Measurements from ENCODE around the gene AGBL4. TPM values are rescaled to one million over a fixed set of nuclear protein-coding genes. Genes with fewer than 3 reads are reported as not detected.

The AGBL4 gene
- total and polyA plus RNA-seq, 2 of the 4 experiments (the other 2 are of a cell fraction): not detected

DNA sequence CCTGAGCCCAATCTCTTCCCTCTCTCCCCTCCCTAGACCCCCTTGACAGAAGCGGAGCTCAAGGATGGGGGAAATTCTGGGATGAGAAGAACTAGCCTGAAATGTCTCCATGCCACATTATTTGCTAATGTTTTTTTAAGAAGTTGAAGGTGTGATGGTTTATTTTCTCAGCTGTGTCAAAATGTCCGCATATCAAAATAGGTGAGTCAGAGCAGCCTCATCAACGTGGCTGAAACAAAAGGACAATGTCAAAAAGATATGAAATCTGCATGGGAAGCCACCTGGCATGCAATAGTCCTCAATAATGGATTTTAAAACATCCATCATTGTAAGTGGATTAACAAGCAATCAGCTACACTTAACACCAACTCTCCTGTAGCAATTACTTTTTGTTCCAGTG is 1348.5 kb downstream of the AGBL4 start:
- Histone ChIP-seq H2AK9ac (replicated peaks; ENCODE audit: low read depth, low read length, poor library complexity) (no peak overlapping the region), H3K4me2 (ENCODE audit: low read depth, low read length) (no peak overlapping the region), H4K20me1 (ENCODE audit: insufficient read depth, low read length) (no peaks in the 10 kb centered on the region), H3K9me1 (ENCODE audit: insufficient read depth, low read length) (no peaks in the 10 kb centered on the region), H3K9ac (ENCODE audit: low read depth, low read length) (no peak overlapping the region), H3K9me3 (ENCODE audit: control insufficient read depth, insufficient read depth, low read length) (no peaks in the 10 kb centered on the region), H4K91ac (ENCODE audit: insufficient read depth, low read depth, low read length) (no peak overlapping the region), H3K18ac (ENCODE audit: low read depth, low read length) (no peak overlapping the region), H3K79me1 (ENCODE audit: low read depth in 1 of 2, low read length in 2 of 2) (no peaks in the 10 kb centered on the region), H2AFZ (replicated peaks; ENCODE audit: low read length, poor library complexity) (no peak overlapping the region), H3K36me3 (ENCODE audit: control insufficient read depth, insufficient read depth, low read length) (no peaks in the 10 kb centered on the region), H4K5ac (ENCODE audit: low read depth, low read length) (no peak overlapping the region), H2AK5ac (ENCODE audit: low read depth, low read length) (no peak overlapping the region), H2BK15ac (ENCODE audit: low read depth, low read length) (no peak overlapping the region), H2BK5ac (ENCODE audit: low read depth, low read length, poor library complexity, severe bottlenecking) (no peak overlapping the region), H3K23ac (ENCODE audit: low read depth, low read length) (no peak overlapping the region), H3K4me3 (ENCODE audit: insufficient read depth, low read depth, low read length) (no peak overlapping the region), H3K27ac (ENCODE audit: insufficient read depth, low read length) (no peak overlapping the region), H2BK20ac (ENCODE audit: low read depth, low read length) (no peak overlapping the region), H4K8ac (ENCODE audit: low read depth in 2 of 2, low read length in 2 of 2) (no peak overlapping the region), H3K4me1 (ENCODE audit: control insufficient read depth, insufficient read depth, low read length) (no peaks in the 10 kb centered on the region), H3K56ac (ENCODE audit: extremely low read depth, insufficient read depth, low read length) (no peak overlapping the region), H2BK120ac (ENCODE audit: low read depth, low read length) (no peak overlapping the region), H3K14ac (replicated peaks; ENCODE audit: low read depth, low read length) (no peak overlapping the region), H3K27me3 (ENCODE audit: control insufficient read depth, insufficient read depth, low read length) (no peaks in the 10 kb centered on the region), H3K4ac (ENCODE audit: low read depth, low read length) (no peak overlapping the region)
- no CpG with 5 or more reads among the region's 3 CpGs for WGBS, 2 experiments (ENCODE audit: extremely low coverage in 2 of 2, insufficient read length in 1 of 2)
- ATAC-seq (ENCODE audit: low read depth): no peak
- CTCF ChIA-PET: no interaction called here
- in situ Hi-C loops (cut with MboI; ENCODE audit: low sequenced_read_pairs) (loop anchor here (5.0 to 25.0 kb wide), 3 partner anchors 142 to 1670 kb away; no protein-coding TSS in a partner anchor), intact Hi-C loops (cut with micrococcal nuclease) (no loop called here), dilution Hi-C loops (cut with HindIII; ENCODE audit: low sequenced_read_pairs, unreplicated experiment) (no loop called here)
- no TSS peak for BruUV-seq (replicated peaks)
- no peak for DNase-seq
- TF ChIP-seq, protein P1, sequence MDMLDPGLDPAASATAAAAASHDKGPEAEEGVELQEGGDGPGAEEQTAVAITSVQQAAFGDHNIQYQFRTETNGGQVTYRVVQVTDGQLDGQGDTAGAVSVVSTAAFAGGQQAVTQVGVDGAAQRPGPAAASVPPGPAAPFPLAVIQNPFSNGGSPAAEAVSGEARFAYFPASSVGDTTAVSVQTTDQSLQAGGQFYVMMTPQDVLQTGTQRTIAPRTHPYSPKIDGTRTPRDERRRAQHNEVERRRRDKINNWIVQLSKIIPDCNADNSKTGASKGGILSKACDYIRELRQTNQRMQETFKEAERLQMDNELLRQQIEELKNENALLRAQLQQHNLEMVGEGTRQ (IDR thresholded peaks at IDR 0.05; ENCODE audit: low read depth, low read length): no peak
- no peak for TF ChIP-seq CHD1 (IDR thresholded peaks at IDR 0.05; ENCODE audit: low read depth, low read length)
- TF ChIP-seq RAD21 (IDR thresholded peaks at IDR 0.05; ENCODE audit: low read length): no peak
- TF ChIP-seq SMC3 (IDR thresholded peaks at IDR 0.05; ENCODE audit: low read depth, low read length): no peak
- TF ChIP-seq POLR2A (IDR thresholded peaks at IDR 0.05; ENCODE audit: low read depth, low read length): no peak
- POLR2A ChIA-PET (ENCODE audit: unreplicated experiment): no interaction called here
